ENCODE measurements around the gene AP4B1. TPM values are rescaled to one million over a fixed set of nuclear protein-coding genes. Genes with fewer than 3 reads are reported as not detected.

Gene AP4B1
- total and polyA plus RNA-seq, 9 of the 15 experiments (the other 6 are each of a cell fraction or from before 2014, with no cell fraction given): 15.8 to 36.5 (median 24.6) TPM

- TF ChIP-seq ZBTB33 (CRISPR knock-in tag; IDR thresholded peaks at IDR 0.05) (peak; percentile 84), ATF1 (CRISPR knock-in tag; IDR thresholded peaks at IDR 0.05) (no peak), ATF1 (tag; IDR thresholded peaks at IDR 0.05) (0 out of 2 replicates have a peak, but pooled peaks have one; percentile 17), GABPB1 (CRISPR knock-in tag; IDR thresholded peaks at IDR 0.05) (0 out of 2 replicates have a peak, but pooled peaks have one; percentile 38), NR3C1 (CRISPR knock-in tag; IDR thresholded peaks at IDR 0.05) (no peak), HNRNPUL1 (IDR thresholded peaks at IDR 0.05; ENCODE audit: low read length) (no peak), ZBTB34 (CRISPR knock-in tag; IDR thresholded peaks at IDR 0.05) (no peak), GTF2E2 (tag; IDR thresholded peaks at IDR 0.05) (no peak), POLR2H (tag; IDR thresholded peaks at IDR 0.05; ENCODE audit: low read depth) (no peak), MTA1 (IDR thresholded peaks at IDR 0.05; ENCODE audit: borderline replicate concordance) (no peak), FUS (optimal IDR thresholded peaks at IDR 0.05; ENCODE audit: low read depth, low read length) (no peak), TRIM28 (IDR thresholded peaks at IDR 0.05) (no peak), EWSR1 (IDR thresholded peaks at IDR 0.05; ENCODE audit: borderline replicate concordance, low read depth, partially characterized antibody) (no peak), BDP1 (IDR thresholded peaks at IDR 0.05; ENCODE audit: insufficient read depth, insufficient read length) (no peak), TAF15 (IDR thresholded peaks at IDR 0.05; ENCODE audit: low read depth, low read length) (no peak), ZNF668 (CRISPR knock-in tag; IDR thresholded peaks at IDR 0.05) (no peak), SMARCA4 (IDR thresholded peaks at IDR 0.05) (peak; percentile 25; the same call in 1 of the 2 replicates), ATF7 (IDR thresholded peaks at IDR 0.05) (no peak), MNT (conservative IDR thresholded peaks at IDR 0.05) (peak; percentile 55 to 82; a peak in 3 of 4 replicates), HCFC1 (IDR thresholded peaks at IDR 0.05; ENCODE audit: low read depth, low read length) (no peak), IRF2 (CRISPR knock-in tag; IDR thresholded peaks at IDR 0.05) (no peak), ZC3H11A (IDR thresholded peaks at IDR 0.05; ENCODE audit: low read depth, low read length) (no peak), TOE1 (IDR thresholded peaks at IDR 0.05; ENCODE audit: borderline replicate concordance) (no peak; the same call in 1 of the 2 replicates), TOE1 (CRISPR knock-in tag; IDR thresholded peaks at IDR 0.05; ENCODE audit: borderline replicate concordance, low read depth) (no peak), ZNF696 (CRISPR knock-in tag; conservative IDR thresholded peaks at IDR 0.05) (no peak), ZNF699 (CRISPR knock-in tag; IDR thresholded peaks at IDR 0.05; ENCODE audit: insufficient replicate concordance) (no peak)
Observed at GRCh38 chr1:113949007-113949406, 44.4 kb upstream of the AP4B1 start (continued).

All from K562 (cell line).